HepG2 (cell line): Measurements from ENCODE around the gene PPP2R2C. TPM values are rescaled to one million over a fixed set of nuclear protein-coding genes. Genes with fewer than 3 reads are reported as not detected.

ENCODE experiments used
- ATAC-seq: fragments of 200-7000 bp; cut with Tn5 transposase; 3 replicates; pipeline ENCODE4 v1.9.1; 2020; ENCODE audit warnings: mild to moderate bottlenecking, moderate library complexity
- BruUV-seq: library from RNA; stranded (reverse); fragments of 400-500 nt; replicated peaks from 2 replicates; lab custom pipeline; 2021; lab: Mats Ljungman, UMichigan
- CTCF ChIA-PET: fragments of 300-600 bp; formaldehyde crosslinking; extraction: SDS; loops from one replicate; lab custom pipeline; 2021; ENCODE audit warnings: low total read pairs, inconsistent platforms, low intra/inter-chr PET ratio; lab: Yijun Ruan, JAX
- POLR2A ChIA-PET: fragments of 350-600 bp; sonication (Branson Sonifier 250); formaldehyde crosslinking; loops from one replicate; lab custom pipeline; 2020; ENCODE audit warnings: antibody characterized with exemption, inconsistent platforms; lab: Yijun Ruan, JAX
- DNase-seq: peaks from one replicate; pipeline ENCODE4 v3.0.0-alpha.2; 2015; ENCODE audit warnings: low spot score
- FAIRE-seq: peaks from 3 replicates; lab custom pipeline; 2011; peaks lifted over from hg19 to GRCh38; lab: Jason Lieb, UNC
- H2AFZ ChIP-seq: one replicate; pipeline ENCODE4 v1.6.1; 2011; ENCODE audit warnings: low read length, inconsistent platforms
- H3K27ac ChIP-seq: fragments of 300-600 bp; 3 replicates; pipeline ENCODE4 v1.8.0; 2011; ENCODE audit warnings: mixed run types, mild to moderate bottlenecking, mixed read lengths, low read length, inconsistent platforms; ENCODE audit not compliant: insufficient read depth; ENCODE audit errors: extremely low read length
- H3K27me3 ChIP-seq, 2 experiments: fragments of 200-600 bp in 1 of 2; 2 replicates in 1 of 2; 3 replicates in 1 of 2; pipeline versions ENCODE4 v1.6.0 to v1.8.0; 2011; ENCODE audit warnings: low read length in 2 of 2, mild to moderate bottlenecking in 2 of 2, moderate library complexity in 2 of 2, inconsistent platforms in 1 of 2; ENCODE audit not compliant: insufficient read depth in 2 of 2, control insufficient read depth in 1 of 2
- H3K36me3 ChIP-seq, 2 experiments: fragments of 200-600 bp in 1 of 2; replicated peaks in 1 of 2; 2 replicates in 1 of 2; 3 replicates in 1 of 2; pipeline versions ENCODE4 v1.5.1 to v1.8.0; 2011; ENCODE audit warnings: low read length in 2 of 2, inconsistent platforms in 1 of 2; ENCODE audit not compliant: insufficient read depth in 2 of 2, control insufficient read depth in 1 of 2
- H3K4me1 ChIP-seq: 2 replicates; pipeline ENCODE4 v1.5.1; 2012; ENCODE audit warnings: low read length, inconsistent platforms; ENCODE audit not compliant: insufficient read depth
- H3K4me2 ChIP-seq: 2 replicates; pipeline ENCODE4 v1.6.0; 2011; ENCODE audit warnings: low read depth, low read length, inconsistent platforms
- H3K4me3 ChIP-seq, 3 experiments: fragments of 200-600 bp in 1 of 3; sonication (generic), shearing (Covaris generic) in 1 of 3; replicated peaks in 1 of 3; 2 replicates each; pipeline ENCODE4 v1.5.1; 2011 to 2016; ENCODE audit warnings: low read length in 3 of 3, inconsistent platforms in 2 of 3, low read depth in 2 of 3, mild to moderate bottlenecking in 2 of 3, control low read depth in 1 of 3, mixed read lengths in 1 of 3; ENCODE audit not compliant: insufficient read depth in 1 of 3
- H3K79me2 ChIP-seq: one replicate; pipeline ENCODE4 v1.6.1; 2011; ENCODE audit warnings: low read length, inconsistent platforms; ENCODE audit not compliant: insufficient read depth
- H3K9ac ChIP-seq: 2 replicates; pipeline ENCODE4 v1.6.0; 2011; ENCODE audit warnings: mild to moderate bottlenecking, low read depth, low read length, inconsistent platforms; ENCODE audit not compliant: insufficient read depth
- H3K9me3 ChIP-seq: 2 replicates; pipeline ENCODE4 v1.5.1; 2012; ENCODE audit warnings: mild to moderate bottlenecking, low read length
- H4K20me1 ChIP-seq: 2 replicates; pipeline ENCODE4 v1.6.0; 2011; ENCODE audit warnings: inconsistent platforms, mild to moderate bottlenecking, low read length, moderate library complexity; ENCODE audit not compliant: insufficient read depth
- BHLHE40 ChIP-seq: IDR thresholded peaks from 2 replicates; pipeline ENCODE4 v1.6.1; 2011; ENCODE audit warnings: low read length, improper control_type of control experiment
- MIER2 ChIP-seq: IDR thresholded peaks from 2 replicates; pipeline ENCODE4 v1.6.1; 2016; ENCODE audit warnings: missing biosample characterization, missing genetic modification reagents
- NONO ChIP-seq, 2 experiments: fragments of 450-650 bp in 1 of 2; sonication (generic) in 1 of 2; formaldehyde crosslinking in 1 of 2; IDR thresholded peaks in 1 of 2; conservative IDR thresholded peaks in 1 of 2; 2 replicates each; pipeline versions ENCODE4 v1.6.1 to v1.8.0; 2017 to 2022; ENCODE audit warnings: mild to moderate bottlenecking in 1 of 2, missing genetic modification reagents in 1 of 2, moderate library complexity in 1 of 2
- POLR2G ChIP-seq: fragments of 200-400 bp; formaldehyde crosslinking; IDR thresholded peaks from 2 replicates; pipeline ENCODE4 v1.6.1; 2018; ENCODE audit warnings: mild to moderate bottlenecking, low read depth, low read length, moderate library complexity
- RAD21 ChIP-seq: fragments of 450-650 bp; formaldehyde crosslinking; IDR thresholded peaks from 2 replicates; pipeline ENCODE4 v1.5.0; 2020; ENCODE audit warnings: mild to moderate bottlenecking
- RCOR2 ChIP-seq: IDR thresholded peaks from 2 replicates; pipeline ENCODE4 v1.6.1; 2016; ENCODE audit warnings: missing biosample characterization, missing genetic modification reagents
- RFX3 ChIP-seq: IDR thresholded peaks from 2 replicates; pipeline ENCODE4 v1.6.1; 2016; ENCODE audit warnings: missing biosample characterization, missing genetic modification reagents
- SMAD1 ChIP-seq: sonication (generic); formaldehyde crosslinking; IDR thresholded peaks from 2 replicates; pipeline ENCODE4 v1.4.0; 2020; ENCODE audit warnings: missing genetic modification reagents, low read depth, mild to moderate bottlenecking, borderline replicate concordance
- ZNF260 ChIP-seq: sonication (generic); formaldehyde crosslinking; IDR thresholded peaks from 2 replicates; pipeline ENCODE4 v1.4.0; 2020; ENCODE audit warnings: missing genetic modification reagents, low read depth, mild to moderate bottlenecking, borderline replicate concordance
- ZNF556 ChIP-seq: sonication (generic); formaldehyde crosslinking; IDR thresholded peaks from 2 replicates; pipeline ENCODE4 v1.4.0; 2020; ENCODE audit warnings: mild to moderate bottlenecking, missing genetic modification reagents, borderline replicate concordance
- ZNF7 ChIP-seq: IDR thresholded peaks from 2 replicates; pipeline ENCODE4 v1.6.1; 2016; ENCODE audit warnings: missing biosample characterization, missing genetic modification reagents
- ZNF777 ChIP-seq: sonication (generic); formaldehyde crosslinking; IDR thresholded peaks from 2 replicates; pipeline ENCODE4 v1.4.0; 2020; ENCODE audit warnings: missing genetic modification reagents
- ZSCAN20 ChIP-seq: sonication (generic); formaldehyde crosslinking; IDR thresholded peaks from 2 replicates; pipeline ENCODE4 v1.4.0; 2020; ENCODE audit warnings: missing genetic modification reagents, mild to moderate bottlenecking, borderline replicate concordance
- WGBS: methylation state at CpG from one replicate; pipeline ENCODE4 v1.1.6; 2017; ENCODE audit warnings: low lambda C conversion rate; 5-methylcytosine and 5-hydroxymethylcytosine counted together
- in situ Hi-C: cut with HindIII; loops from 2 replicates; pipeline ENCODE4 v1.10.0; 2017; ENCODE audit warnings: low pct_unique_long_range_greater_than_20kb; ENCODE audit not compliant: extremely low pct_ligation_motif_present
- intact Hi-C: fragments of 100-400 bp; cut with micrococcal nuclease; formaldehyde crosslinking; loops from one replicate; pipeline ENCODE4 v1.10.0; 2022; ENCODE audit not compliant: unreplicated experiment
- polyA plus RNA-seq, 8 experiments: library from polyadenylated mRNA; depleted of rRNA in 3 of 8; stranded (reverse) in 7 of 8; unstranded in 1 of 8; fragments of >200 nt; fragmentation: Illumina TruSeq in 4 of 8; extraction: Trizol in 4 of 8; gene quantifications; 2 replicates each; pipeline versions ENCODE4 v1.2.1 to v1.2.3, GENCODE V29; 2011 to 2016; ENCODE audit warnings: low read depth in 4 of 8, missing spikeins in 1 of 8, mixed read lengths in 1 of 8; ENCODE audit not compliant: insufficient read depth in 1 of 8
- total RNA-seq, 5 experiments: library from RNA; depleted of rRNA; stranded (reverse); fragments of >200 nt; fragmentation: Illumina TruSeq; extraction: Trizol; gene quantifications; 2 replicates each; pipeline ENCODE4 v1.2.3, GENCODE V29; 2016; ENCODE audit warnings: low read depth in 1 of 5
- TF ChIP-seq, protein P1 (sequence below): sonication (generic); formaldehyde crosslinking; IDR thresholded peaks from 2 replicates; pipeline ENCODE4 v1.4.0; 2020; ENCODE audit warnings: missing genetic modification reagents
- TF ChIP-seq, protein P2 (sequence below): IDR thresholded peaks from 2 replicates; pipeline ENCODE4 v1.6.1; 2018; ENCODE audit warnings: missing genetic modification reagents, mild to moderate bottlenecking, missing compliant biosample characterization

Gene PPP2R2C
- total and polyA plus RNA-seq, 2 of the 13 experiments (the other 11 are each of a cell fraction or from before 2014, with no cell fraction given), result 0.60 to 8.6 TPM

DNA sequence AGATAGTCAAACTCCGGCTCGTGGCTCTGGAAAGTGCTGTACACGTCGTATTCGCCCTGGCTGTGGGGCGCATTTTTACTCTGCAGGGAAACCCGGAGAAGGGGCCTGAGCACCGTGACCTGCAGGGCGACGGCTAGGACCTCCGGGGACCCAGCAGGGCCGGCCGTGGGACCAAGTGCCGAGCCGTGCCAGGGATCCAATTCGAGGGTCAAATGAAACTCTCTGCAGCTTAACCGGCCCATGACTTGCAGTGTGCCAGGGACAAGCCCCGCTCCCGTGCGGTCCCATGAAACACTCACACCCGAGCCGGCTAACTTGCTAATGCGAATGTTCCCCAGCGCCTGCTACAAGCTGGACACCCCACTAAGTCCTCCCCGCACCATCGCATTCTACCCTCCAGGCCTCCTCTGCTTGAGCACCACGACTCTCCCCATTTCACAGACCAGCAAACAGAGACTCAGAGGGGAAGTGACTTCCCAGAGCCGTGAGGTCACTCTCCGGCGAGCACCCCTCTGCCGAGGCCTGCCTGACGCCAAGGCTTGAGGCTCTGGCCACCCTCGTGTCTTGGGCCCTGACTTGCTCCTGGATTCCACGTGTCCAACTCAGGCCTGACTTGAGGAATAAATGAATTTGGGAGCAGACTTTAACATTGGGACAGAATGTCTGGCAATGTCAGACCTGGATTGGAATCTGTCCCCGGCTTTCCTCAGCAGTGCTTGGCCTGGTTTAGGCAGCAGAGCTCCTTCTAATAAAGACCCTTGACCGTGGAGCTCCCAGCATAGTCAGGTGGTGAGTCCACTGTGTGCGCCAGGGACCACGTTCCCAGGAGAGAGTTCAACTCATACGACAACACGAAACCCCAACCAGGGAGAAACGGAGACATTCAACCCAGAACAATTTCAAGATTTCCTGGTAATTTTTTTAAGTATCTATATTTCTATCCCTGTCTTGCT lies 93.6 kb downstream of the PPP2R2C start (continued):
- TF ChIP-seq ZSCAN20 (CRISPR knock-in tag), result no peak
- no peak for TF ChIP-seq MIER2

DNA sequence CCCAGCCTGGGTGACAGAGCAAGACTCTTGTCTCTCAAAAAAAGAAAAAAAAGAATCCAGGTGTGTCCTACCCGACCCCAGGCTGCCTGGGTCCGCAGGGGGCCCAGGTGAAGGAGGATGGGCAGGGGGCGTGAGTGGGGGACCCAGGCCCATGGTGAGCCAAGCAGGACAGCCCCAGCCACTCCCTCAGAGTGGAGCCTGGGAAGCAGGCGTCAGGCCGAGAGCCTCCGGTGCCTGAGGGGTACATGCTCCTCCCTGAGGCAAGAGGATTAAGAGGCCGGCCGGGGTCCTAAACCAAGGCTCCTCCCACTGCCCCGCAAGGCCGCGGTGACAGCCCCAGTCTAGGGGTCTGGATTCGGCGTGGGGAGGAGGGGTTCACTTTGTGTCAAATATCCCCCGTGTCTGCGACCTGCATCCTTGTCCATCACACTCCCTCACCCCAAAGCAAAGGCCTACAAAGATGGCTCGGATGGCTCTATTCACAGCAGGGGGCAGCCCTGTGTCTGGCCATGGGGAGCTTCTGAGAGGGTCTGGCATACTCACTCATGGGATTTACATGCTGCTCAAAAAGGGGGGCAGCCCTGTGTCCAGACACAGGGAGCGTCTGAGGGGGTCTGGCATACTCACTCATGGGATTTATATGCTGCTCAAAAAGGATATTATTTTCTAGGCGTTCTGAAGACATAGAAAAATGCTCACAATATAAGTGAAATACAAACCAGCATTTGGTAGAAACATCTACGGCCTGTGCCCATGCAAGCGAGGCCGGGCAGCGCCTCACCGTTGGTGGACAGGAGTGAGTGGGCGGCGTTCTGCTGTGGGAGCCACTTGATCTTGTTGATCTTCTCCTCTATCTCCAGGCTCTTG lies 94.6 kb downstream of the PPP2R2C start:
- no peak overlapping the region for H3K9ac ChIP-seq
- FAIRE-seq (no peak), DNase-seq (no peak), ATAC-seq (no peak)
- WGBS, result 40% methylated on average over 13 of the region's 25 CpGs
- ChIA-PET POLR2A (no interaction called here), CTCF (no interaction called here)
- no peaks in the 10 kb centered on the region for H3K36me3 ChIP-seq
- H2AFZ ChIP-seq, result no peak overlapping the region
- no peak overlapping the region for H3K4me2 ChIP-seq
- peaks cover 8 to 83% of the 10 kb centered on the region in 2 experiments for H3K27me3 ChIP-seq
- no peak overlapping the region for H3K4me3 ChIP-seq
- in situ Hi-C loops, result no loop called here
- no peaks in the 10 kb centered on the region for H3K79me2 ChIP-seq
- no peak overlapping the region for H3K27ac ChIP-seq
- no TSS peak for BruUV-seq
- H3K4me1 ChIP-seq, result no peaks in the 10 kb centered on the region
- intact Hi-C loops, result no loop called here
- H4K20me1 ChIP-seq, result no peaks in the 10 kb centered on the region
- H3K9me3 ChIP-seq, result no peaks in the 10 kb centered on the region
- TF ChIP-seq NONO (IDR thresholded peaks at IDR 0.05), result no peak
- no peak for TF ChIP-seq NONO (CRISPR knock-in tag; conservative IDR thresholded peaks at IDR 0.05)
- no peak for TF ChIP-seq SMAD1 (CRISPR knock-in tag)
- no peak for TF ChIP-seq POLR2G
- TF ChIP-seq, protein P1, sequence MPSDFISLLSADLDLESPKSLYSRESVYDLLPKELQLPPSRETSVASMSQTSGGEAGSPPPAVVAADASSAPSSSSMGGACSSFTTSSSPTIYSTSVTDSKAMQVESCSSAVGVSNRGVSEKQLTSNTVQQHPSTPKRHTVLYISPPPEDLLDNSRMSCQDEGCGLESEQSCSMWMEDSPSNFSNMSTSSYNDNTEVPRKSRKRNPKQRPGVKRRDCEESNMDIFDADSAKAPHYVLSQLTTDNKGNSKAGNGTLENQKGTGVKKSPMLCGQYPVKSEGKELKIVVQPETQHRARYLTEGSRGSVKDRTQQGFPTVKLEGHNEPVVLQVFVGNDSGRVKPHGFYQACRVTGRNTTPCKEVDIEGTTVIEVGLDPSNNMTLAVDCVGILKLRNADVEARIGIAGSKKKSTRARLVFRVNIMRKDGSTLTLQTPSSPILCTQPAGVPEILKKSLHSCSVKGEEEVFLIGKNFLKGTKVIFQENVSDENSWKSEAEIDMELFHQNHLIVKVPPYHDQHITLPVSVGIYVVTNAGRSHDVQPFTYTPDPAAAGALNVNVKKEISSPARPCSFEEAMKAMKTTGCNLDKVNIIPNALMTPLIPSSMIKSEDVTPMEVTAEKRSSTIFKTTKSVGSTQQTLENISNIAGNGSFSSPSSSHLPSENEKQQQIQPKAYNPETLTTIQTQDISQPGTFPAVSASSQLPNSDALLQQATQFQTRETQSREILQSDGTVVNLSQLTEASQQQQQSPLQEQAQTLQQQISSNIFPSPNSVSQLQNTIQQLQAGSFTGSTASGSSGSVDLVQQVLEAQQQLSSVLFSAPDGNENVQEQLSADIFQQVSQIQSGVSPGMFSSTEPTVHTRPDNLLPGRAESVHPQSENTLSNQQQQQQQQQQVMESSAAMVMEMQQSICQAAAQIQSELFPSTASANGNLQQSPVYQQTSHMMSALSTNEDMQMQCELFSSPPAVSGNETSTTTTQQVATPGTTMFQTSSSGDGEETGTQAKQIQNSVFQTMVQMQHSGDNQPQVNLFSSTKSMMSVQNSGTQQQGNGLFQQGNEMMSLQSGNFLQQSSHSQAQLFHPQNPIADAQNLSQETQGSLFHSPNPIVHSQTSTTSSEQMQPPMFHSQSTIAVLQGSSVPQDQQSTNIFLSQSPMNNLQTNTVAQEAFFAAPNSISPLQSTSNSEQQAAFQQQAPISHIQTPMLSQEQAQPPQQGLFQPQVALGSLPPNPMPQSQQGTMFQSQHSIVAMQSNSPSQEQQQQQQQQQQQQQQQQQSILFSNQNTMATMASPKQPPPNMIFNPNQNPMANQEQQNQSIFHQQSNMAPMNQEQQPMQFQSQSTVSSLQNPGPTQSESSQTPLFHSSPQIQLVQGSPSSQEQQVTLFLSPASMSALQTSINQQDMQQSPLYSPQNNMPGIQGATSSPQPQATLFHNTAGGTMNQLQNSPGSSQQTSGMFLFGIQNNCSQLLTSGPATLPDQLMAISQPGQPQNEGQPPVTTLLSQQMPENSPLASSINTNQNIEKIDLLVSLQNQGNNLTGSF (CRISPR knock-in tag), result no peak
- no peak for TF ChIP-seq RAD21 (CRISPR knock-in tag)
- TF ChIP-seq ZNF777 (CRISPR knock-in tag), result no peak
- TF ChIP-seq ZNF260, result no peak
- TF ChIP-seq ZNF556, result no peak
- no peak for TF ChIP-seq RCOR2 (CRISPR knock-in tag)
- no peak for TF ChIP-seq BHLHE40
- TF ChIP-seq, protein P2, sequence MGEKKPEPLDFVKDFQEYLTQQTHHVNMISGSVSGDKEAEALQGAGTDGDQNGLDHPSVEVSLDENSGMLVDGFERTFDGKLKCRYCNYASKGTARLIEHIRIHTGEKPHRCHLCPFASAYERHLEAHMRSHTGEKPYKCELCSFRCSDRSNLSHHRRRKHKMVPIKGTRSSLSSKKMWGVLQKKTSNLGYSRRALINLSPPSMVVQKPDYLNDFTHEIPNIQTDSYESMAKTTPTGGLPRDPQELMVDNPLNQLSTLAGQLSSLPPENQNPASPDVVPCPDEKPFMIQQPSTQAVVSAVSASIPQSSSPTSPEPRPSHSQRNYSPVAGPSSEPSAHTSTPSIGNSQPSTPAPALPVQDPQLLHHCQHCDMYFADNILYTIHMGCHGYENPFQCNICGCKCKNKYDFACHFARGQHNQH (CRISPR knock-in tag), result no peak
- TF ChIP-seq ZNF7 (CRISPR knock-in tag), result no peak
- no peak for TF ChIP-seq RFX3
